PFSK-1 (cell line): ENCODE measurements around the gene GRID2IP.

ENCODE experiments used
- FOXP2 ChIP-seq: optimal IDR thresholded peaks from 2 replicates; pipeline ENCODE3; 2011; ENCODE audit warnings: borderline replicate concordance, control low read depth, inconsistent platforms; ENCODE audit not compliant: insufficient read depth; ENCODE audit errors: extremely low read length, extremely low read depth
- POLR2AphosphoS5 ChIP-seq: IDR thresholded peaks from 2 replicates; pipeline ENCODE4 v1.6.1; 2012; ENCODE audit warnings: low read depth, mild to moderate bottlenecking, control low read depth, low read length, moderate library complexity
- SIN3A ChIP-seq: IDR thresholded peaks from 2 replicates; pipeline ENCODE4 v1.6.1; 2012; ENCODE audit warnings: mild to moderate bottlenecking, low read length, moderate library complexity, borderline replicate concordance; ENCODE audit not compliant: insufficient read depth
- TAF1 ChIP-seq: IDR thresholded peaks from 2 replicates; pipeline ENCODE4 v1.6.1; 2012; ENCODE audit warnings: low read length, control low read depth, borderline replicate concordance; ENCODE audit not compliant: insufficient read depth
- TF ChIP-seq, protein P1 (sequence below), 2 experiments: IDR thresholded peaks; 2 replicates each; pipeline versions ENCODE4 v1.6.1 to v1.8.0; 2011 to 2012; ENCODE audit warnings: low read depth in 2 of 2, low read length in 2 of 2, control low read depth in 1 of 2, inconsistent platforms in 1 of 2, mild to moderate bottlenecking in 1 of 2, moderate library complexity in 1 of 2; ENCODE audit not compliant: insufficient read depth in 1 of 2

The GRID2IP gene

DNA sequence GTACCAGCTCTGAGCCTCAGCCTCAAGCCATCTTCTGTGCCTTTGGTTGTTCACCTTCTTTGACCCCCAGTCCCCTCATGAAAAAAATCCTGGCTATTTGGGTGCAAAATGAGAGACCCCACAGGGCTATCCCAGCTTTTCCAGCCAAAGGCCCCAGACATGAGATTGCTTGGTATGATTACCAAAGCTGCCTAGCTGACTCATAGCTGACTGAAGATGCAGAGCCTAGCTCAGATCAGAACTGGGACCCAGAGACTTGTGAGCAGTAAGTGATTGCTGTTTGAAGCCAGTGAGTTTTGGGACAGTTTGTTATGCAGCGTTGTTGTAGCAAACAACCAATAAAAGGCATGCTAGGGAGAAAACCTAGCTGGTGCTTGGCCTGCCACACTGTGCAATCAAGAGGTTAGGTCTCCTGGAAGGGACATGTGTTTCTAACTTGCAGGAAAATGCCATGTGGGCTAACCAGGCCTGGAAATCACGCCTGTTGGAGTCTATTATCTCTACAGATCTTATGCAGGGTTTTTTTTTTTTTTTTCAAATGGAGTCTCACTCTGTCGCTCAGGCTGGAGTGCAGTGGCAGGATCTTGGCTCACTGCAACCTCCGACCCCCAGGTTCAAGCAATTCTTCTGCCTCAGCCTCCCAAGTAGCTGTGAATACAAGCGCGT is 55.5 kb downstream of the GRID2IP start:
- TF ChIP-seq POLR2AphosphoS5 (no peak), TAF1 (no peak)
- TF ChIP-seq, protein P1, sequence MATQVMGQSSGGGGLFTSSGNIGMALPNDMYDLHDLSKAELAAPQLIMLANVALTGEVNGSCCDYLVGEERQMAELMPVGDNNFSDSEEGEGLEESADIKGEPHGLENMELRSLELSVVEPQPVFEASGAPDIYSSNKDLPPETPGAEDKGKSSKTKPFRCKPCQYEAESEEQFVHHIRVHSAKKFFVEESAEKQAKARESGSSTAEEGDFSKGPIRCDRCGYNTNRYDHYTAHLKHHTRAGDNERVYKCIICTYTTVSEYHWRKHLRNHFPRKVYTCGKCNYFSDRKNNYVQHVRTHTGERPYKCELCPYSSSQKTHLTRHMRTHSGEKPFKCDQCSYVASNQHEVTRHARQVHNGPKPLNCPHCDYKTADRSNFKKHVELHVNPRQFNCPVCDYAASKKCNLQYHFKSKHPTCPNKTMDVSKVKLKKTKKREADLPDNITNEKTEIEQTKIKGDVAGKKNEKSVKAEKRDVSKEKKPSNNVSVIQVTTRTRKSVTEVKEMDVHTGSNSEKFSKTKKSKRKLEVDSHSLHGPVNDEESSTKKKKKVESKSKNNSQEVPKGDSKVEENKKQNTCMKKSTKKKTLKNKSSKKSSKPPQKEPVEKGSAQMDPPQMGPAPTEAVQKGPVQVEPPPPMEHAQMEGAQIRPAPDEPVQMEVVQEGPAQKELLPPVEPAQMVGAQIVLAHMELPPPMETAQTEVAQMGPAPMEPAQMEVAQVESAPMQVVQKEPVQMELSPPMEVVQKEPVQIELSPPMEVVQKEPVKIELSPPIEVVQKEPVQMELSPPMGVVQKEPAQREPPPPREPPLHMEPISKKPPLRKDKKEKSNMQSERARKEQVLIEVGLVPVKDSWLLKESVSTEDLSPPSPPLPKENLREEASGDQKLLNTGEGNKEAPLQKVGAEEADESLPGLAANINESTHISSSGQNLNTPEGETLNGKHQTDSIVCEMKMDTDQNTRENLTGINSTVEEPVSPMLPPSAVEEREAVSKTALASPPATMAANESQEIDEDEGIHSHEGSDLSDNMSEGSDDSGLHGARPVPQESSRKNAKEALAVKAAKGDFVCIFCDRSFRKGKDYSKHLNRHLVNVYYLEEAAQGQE (IDR thresholded peaks at IDR 0.05; ENCODE audit: insufficient read depth in 1 of 2, low read depth in 2 of 2, low read length in 2 of 2): no peak

DNA sequence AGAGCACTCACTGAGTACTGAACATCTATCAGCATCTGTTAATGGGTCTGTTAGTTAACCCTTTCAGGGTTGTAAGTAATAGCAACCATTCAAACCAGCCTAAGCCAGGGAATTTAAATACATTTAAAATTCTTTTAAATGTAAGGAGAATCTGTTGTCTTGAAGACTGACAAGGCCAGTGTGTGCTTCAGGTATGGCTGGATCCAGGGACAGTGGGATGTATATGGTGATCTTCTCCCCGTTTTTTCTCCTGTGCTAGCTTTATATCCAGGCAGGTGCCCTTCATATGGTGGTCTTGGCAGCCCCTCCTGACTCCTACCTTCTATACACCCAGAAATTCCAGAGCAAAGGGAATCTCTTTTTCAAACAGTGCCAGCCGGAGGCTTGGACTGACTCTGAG is 56.9 kb downstream of the GRID2IP start:
- TF ChIP-seq, protein P1 (IDR thresholded peaks at IDR 0.05; ENCODE audit: insufficient read depth in 1 of 2, low read depth in 2 of 2, low read length in 2 of 2): no peak
- no peak for TF ChIP-seq POLR2AphosphoS5
- no peak for TF ChIP-seq SIN3A
- TF ChIP-seq FOXP2: no peak
- TF ChIP-seq TAF1: no peak

DNA sequence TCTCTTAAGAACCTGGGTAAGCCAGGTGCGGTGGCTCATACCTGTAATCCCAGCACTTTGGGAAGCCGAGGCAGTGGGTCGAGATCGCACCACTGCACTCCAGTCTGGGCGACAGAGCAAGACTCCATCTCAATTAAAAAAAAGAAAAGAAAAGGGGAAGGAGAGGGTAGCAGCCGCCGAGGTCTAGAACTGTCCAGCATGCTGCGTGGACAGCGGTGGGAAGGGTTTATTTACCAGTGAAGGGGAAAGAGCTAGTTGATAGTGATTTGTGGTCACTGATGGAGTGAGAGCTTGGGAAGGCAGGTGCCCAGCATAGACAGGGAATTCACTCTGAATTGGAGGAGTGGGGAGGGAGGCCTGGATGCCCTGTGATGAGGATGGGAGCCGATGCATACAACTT is 60.1 kb downstream of the GRID2IP start:
- TF ChIP-seq FOXP2 (no peak), SIN3A (no peak), POLR2AphosphoS5 (no peak), TAF1 (no peak)
- TF ChIP-seq, protein P1 (IDR thresholded peaks at IDR 0.05; ENCODE audit: insufficient read depth in 1 of 2, low read depth in 2 of 2, low read length in 2 of 2): no peak

DNA sequence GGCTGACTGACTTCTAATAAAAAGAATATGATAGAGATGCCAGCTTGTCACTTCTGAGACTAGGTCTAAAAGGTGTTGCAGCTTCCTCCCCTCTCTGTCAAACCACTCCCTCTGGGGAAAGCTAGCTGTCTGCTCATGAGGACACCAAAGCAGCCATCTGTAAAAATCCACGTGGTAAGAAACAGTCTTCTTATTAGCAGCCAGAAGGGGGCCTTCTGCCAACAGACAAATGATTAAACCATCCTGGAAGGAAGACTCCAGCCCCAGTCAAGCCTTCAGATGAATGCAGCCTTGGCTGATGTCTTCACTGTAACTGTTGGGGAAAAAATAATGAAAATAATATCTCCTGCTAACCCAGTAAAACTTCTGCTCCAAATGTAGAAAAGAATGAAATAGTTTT is 61.6 kb downstream of the GRID2IP start:
- TF ChIP-seq FOXP2 (no peak), TAF1 (no peak), POLR2AphosphoS5 (no peak), SIN3A (no peak)
- TF ChIP-seq, protein P1 (IDR thresholded peaks at IDR 0.05; ENCODE audit: insufficient read depth in 1 of 2, low read depth in 2 of 2, low read length in 2 of 2): no peak

DNA sequence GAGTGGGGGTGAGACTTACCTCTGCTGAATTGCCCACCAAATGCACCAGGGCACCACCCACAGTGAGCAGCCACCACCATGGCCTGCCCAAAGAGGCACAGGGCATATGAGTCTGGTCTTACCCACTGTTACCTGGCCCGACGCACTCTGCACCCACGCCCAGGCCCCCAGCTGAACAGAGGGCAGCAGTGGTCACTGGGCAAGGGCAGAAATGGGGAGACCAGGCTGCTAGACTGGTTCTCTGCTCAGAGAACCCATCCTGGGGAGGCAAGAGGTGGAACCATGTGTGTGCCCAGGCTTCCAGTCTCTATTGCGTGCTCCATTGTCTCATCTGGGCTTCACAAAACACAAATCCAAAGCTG is 64.1 kb downstream of the GRID2IP start:
- no peak for TF ChIP-seq FOXP2
- TF ChIP-seq, protein P1 (IDR thresholded peaks at IDR 0.05; ENCODE audit: insufficient read depth in 1 of 2, low read depth in 2 of 2, low read length in 2 of 2): no peak
- TF ChIP-seq TAF1: no peak
